Neural cell (in vitro differentiated cells): ENCODE measurements around the gene CD4. TPM values are rescaled to one million over a fixed set of nuclear protein-coding genes. Genes with fewer than 3 reads are reported as not detected.

Experiments used
- H2AFZ ChIP-seq: fragments of 200-600, 300-800 bp; sonication (generic), shearing (Covaris generic); 2 replicates; pipeline ENCODE4 v1.6.0; 2014; ENCODE audit warnings: low read depth, mild to moderate bottlenecking, antibody characterized with exemption, low read length, moderate library complexity
- H3F3A ChIP-seq: fragments of 200-600 bp; shearing (Covaris generic); 2 replicates; pipeline ENCODE4 v1.6.1; 2016; ENCODE audit warnings: mild to moderate bottlenecking, moderate library complexity, mixed read lengths, antibody characterized with exemption, low read length; ENCODE audit not compliant: insufficient read depth, poor library complexity, severe bottlenecking
- H3K27ac ChIP-seq: fragments of 200-600, 300-800 bp; sonication (generic), shearing (Covaris generic); 2 replicates; pipeline ENCODE4 v1.5.1; 2014; ENCODE audit warnings: mild to moderate bottlenecking, low read length, moderate library complexity
- H3K27me3 ChIP-seq: fragments of 300-800, 200-600 bp; sonication (generic), shearing (Covaris generic); 2 replicates; pipeline ENCODE4 v1.6.0; 2014; ENCODE audit warnings: mild to moderate bottlenecking, low read depth, low read length, moderate library complexity; ENCODE audit not compliant: insufficient read depth
- H3K36me3 ChIP-seq: fragments of 300-800, 200-600 bp; sonication (generic), shearing (Covaris generic); 2 replicates; pipeline ENCODE4 v1.5.1; 2014; ENCODE audit warnings: mild to moderate bottlenecking, antibody characterized with exemption, low read length, moderate library complexity; ENCODE audit not compliant: insufficient read depth
- H3K4me2 ChIP-seq: fragments of 300-800, 200-600 bp; sonication (generic), shearing (Covaris generic); 2 replicates; pipeline ENCODE4 v1.6.0; 2014; ENCODE audit warnings: mild to moderate bottlenecking, low read length
- H3K4me3 ChIP-seq: fragments of 300-800, 200-600 bp; sonication (generic), shearing (Covaris generic); 2 replicates; pipeline ENCODE4 v1.5.1; 2014; ENCODE audit warnings: mild to moderate bottlenecking, low read length, moderate library complexity
- H3K79me2 ChIP-seq: fragments of 200-600 bp; shearing (Covaris generic); replicated peaks from 2 replicates; pipeline ENCODE4 v1.6.0; 2014; ENCODE audit warnings: mild to moderate bottlenecking, low read length, moderate library complexity; ENCODE audit not compliant: insufficient read depth
- H3K9ac ChIP-seq: fragments of 300-800, 200-600 bp; sonication (generic), shearing (Covaris generic); 2 replicates; pipeline ENCODE4 v1.6.1; 2016; ENCODE audit warnings: mild to moderate bottlenecking, low read length, mixed read lengths
- H3K9me2 ChIP-seq: fragments of 200-600 bp; shearing (Covaris generic); 2 replicates; pipeline ENCODE4 v1.6.1; 2016; ENCODE audit warnings: mild to moderate bottlenecking, low read length, mixed read lengths; ENCODE audit not compliant: insufficient read depth
- H3K9me3 ChIP-seq: fragments of 200-600, 300-800 bp; sonication (generic), shearing (Covaris generic); 2 replicates; pipeline ENCODE4 v1.6.1; 2016; ENCODE audit warnings: mild to moderate bottlenecking, mixed run types, low read length, moderate library complexity, mixed read lengths
- H4K20me1 ChIP-seq: fragments of 200-600 bp; shearing (Covaris generic); 2 replicates; pipeline ENCODE4 v1.6.1; 2016; ENCODE audit warnings: mild to moderate bottlenecking, mixed run types; ENCODE audit not compliant: insufficient read depth
- CTCF ChIP-seq: fragments of 450-650 bp; IDR thresholded peaks from 2 replicates; pipeline ENCODE4 v1.5.1; 2014; ENCODE audit warnings: antibody characterized with exemption, mild to moderate bottlenecking, moderate library complexity; ENCODE audit not compliant: poor library complexity, severe bottlenecking
- EP300 ChIP-seq: fragments of 450-650 bp; conservative IDR thresholded peaks from 2 replicates; pipeline ENCODE4 v1.6.1; 2014; ENCODE audit warnings: antibody characterized with exemption, mild to moderate bottlenecking, moderate library complexity; ENCODE audit not compliant: poor library complexity, severe bottlenecking
- EZH2 ChIP-seq: fragments of 200-600, 300-800 bp; shearing (Covaris generic), sonication (generic); IDR thresholded peaks from 2 replicates; pipeline ENCODE4 v1.6.1; 2014; ENCODE audit warnings: antibody characterized with exemption, low read length, borderline replicate concordance, mild to moderate bottlenecking; ENCODE audit not compliant: insufficient read depth, poor library complexity, severe bottlenecking
- MXI1 ChIP-seq: fragments of 450-650 bp; conservative IDR thresholded peaks from 2 replicates; pipeline ENCODE4 v1.6.1; 2014; ENCODE audit warnings: antibody characterized with exemption, mild to moderate bottlenecking; ENCODE audit not compliant: poor library complexity, severe bottlenecking
- POLR2AphosphoS5 ChIP-seq: IDR thresholded peaks from 2 replicates; pipeline ENCODE4 v1.6.1; 2012
- RAD21 ChIP-seq: fragments of 450-650 bp; conservative IDR thresholded peaks from 2 replicates; pipeline ENCODE4 v1.6.1; 2014; ENCODE audit warnings: antibody characterized with exemption, mild to moderate bottlenecking, moderate library complexity
- SMC3 ChIP-seq: fragments of 450-650 bp; conservative IDR thresholded peaks from 2 replicates; pipeline ENCODE4 v1.6.1; 2014; ENCODE audit warnings: antibody characterized with exemption, mild to moderate bottlenecking, moderate library complexity; ENCODE audit not compliant: poor library complexity
- TAF1 ChIP-seq: IDR thresholded peaks from 2 replicates; pipeline ENCODE4 v1.6.1; 2012; ENCODE audit warnings: low read depth
- polyA plus RNA-seq: library from polyadenylated mRNA; depleted of rRNA; stranded (reverse); fragments of >200 nt; gene quantifications from 2 replicates; pipeline ENCODE4 v1.2.3, GENCODE V29; 2014
- TF ChIP-seq, protein P1 (sequence below): IDR thresholded peaks from 2 replicates; pipeline ENCODE4 v1.6.1; 2012; ENCODE audit warnings: borderline replicate concordance

Gene CD4
- polyA plus RNA-seq, 1 donor from 2014 or later, result not detected

DNA sequence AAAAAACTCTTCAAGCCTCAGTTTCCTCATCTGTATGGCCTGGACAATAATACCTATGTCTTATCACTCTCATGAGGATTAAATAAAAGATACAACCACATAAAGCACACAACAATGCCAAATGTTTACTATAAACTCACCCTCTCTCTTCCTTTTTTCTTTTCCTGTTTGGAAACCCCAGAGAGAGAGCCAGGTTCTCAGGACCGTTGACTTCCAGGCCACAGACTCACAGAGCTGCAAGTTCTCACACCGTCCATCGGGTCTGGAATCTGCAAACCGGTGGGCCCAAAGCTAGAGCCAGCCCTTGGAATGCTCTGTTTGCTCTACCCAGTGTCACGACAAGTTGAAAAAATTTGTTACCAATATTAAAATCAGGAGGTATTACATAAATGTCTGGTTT lies 4.6 kb upstream of the CD4 start:
- Histone ChIP-seq H3F3A (no peaks in the 10 kb centered on the region), H3K4me3 (no peak overlapping the region), H3K27me3 (no peaks in the 10 kb centered on the region), H3K27ac (no peak overlapping the region), H3K36me3 (no peaks in the 10 kb centered on the region), H3K9ac (no peak overlapping the region), H2AFZ (no peak overlapping the region), H3K79me2 (no peaks in the 10 kb centered on the region), H3K9me3 (no peaks in the 10 kb centered on the region), H3K4me2 (no peak overlapping the region), H4K20me1 (no peaks in the 10 kb centered on the region), H3K9me2 (no peaks in the 10 kb centered on the region)
- TF ChIP-seq, protein P1, sequence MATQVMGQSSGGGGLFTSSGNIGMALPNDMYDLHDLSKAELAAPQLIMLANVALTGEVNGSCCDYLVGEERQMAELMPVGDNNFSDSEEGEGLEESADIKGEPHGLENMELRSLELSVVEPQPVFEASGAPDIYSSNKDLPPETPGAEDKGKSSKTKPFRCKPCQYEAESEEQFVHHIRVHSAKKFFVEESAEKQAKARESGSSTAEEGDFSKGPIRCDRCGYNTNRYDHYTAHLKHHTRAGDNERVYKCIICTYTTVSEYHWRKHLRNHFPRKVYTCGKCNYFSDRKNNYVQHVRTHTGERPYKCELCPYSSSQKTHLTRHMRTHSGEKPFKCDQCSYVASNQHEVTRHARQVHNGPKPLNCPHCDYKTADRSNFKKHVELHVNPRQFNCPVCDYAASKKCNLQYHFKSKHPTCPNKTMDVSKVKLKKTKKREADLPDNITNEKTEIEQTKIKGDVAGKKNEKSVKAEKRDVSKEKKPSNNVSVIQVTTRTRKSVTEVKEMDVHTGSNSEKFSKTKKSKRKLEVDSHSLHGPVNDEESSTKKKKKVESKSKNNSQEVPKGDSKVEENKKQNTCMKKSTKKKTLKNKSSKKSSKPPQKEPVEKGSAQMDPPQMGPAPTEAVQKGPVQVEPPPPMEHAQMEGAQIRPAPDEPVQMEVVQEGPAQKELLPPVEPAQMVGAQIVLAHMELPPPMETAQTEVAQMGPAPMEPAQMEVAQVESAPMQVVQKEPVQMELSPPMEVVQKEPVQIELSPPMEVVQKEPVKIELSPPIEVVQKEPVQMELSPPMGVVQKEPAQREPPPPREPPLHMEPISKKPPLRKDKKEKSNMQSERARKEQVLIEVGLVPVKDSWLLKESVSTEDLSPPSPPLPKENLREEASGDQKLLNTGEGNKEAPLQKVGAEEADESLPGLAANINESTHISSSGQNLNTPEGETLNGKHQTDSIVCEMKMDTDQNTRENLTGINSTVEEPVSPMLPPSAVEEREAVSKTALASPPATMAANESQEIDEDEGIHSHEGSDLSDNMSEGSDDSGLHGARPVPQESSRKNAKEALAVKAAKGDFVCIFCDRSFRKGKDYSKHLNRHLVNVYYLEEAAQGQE, result no peak
- TF ChIP-seq EZH2, result no peak
- TF ChIP-seq EP300, result no peak
- TF ChIP-seq CTCF, result no peak
- no peak for TF ChIP-seq TAF1
- no peak for TF ChIP-seq POLR2AphosphoS5
- TF ChIP-seq SMC3, result no peak
- no peak for TF ChIP-seq RAD21
- TF ChIP-seq MXI1, result no peak

- no peak overlapping the region for H3K4me2 ChIP-seq
- no peaks in the 10 kb centered on the region for H3F3A ChIP-seq
- H3K36me3 ChIP-seq, result no peaks in the 10 kb centered on the region
- H2AFZ ChIP-seq, result peak overlapping the region; percentile 34
- TF ChIP-seq MXI1 (no peak), EZH2 (no peak), EP300 (no peak), POLR2AphosphoS5 (peak; percentile 6), SMC3 (no peak)
- TF ChIP-seq, protein P1, result peak; percentile 40
- H4K20me1 ChIP-seq, result no peaks in the 10 kb centered on the region
- H3K27me3 ChIP-seq, result no peaks in the 10 kb centered on the region
- H3K27ac ChIP-seq, result peak overlapping the region; percentile 30
- no peaks in the 10 kb centered on the region for H3K79me2 ChIP-seq
- H3K4me3 ChIP-seq, result no peak overlapping the region
- no peaks in the 10 kb centered on the region for H3K9me3 ChIP-seq
- no peaks in the 10 kb centered on the region for H3K9me2 ChIP-seq
- H3K9ac ChIP-seq, result no peak overlapping the region
These were observed 2.8 kb upstream of the CD4 start for GRCh38 chr12:6786416-6787094.
